NCI-H82 treated with DMSO at 0.1 percent for 48 hours (cell line): ENCODE data around the gene BLOC1S2.
"Not testable (repeated sequence)": the region's sequence is repeated elsewhere in the genome, so short reads cannot be mapped to it uniquely, and the experiment has no call there.

ENCODE experiments used
- DNase-seq: peaks from one replicate; lab custom pipeline; 2025; ENCODE audit not compliant: unreplicated experiment; lab: John Stamatoyannopoulos, UW

BLOC1S2 gene

DNA sequence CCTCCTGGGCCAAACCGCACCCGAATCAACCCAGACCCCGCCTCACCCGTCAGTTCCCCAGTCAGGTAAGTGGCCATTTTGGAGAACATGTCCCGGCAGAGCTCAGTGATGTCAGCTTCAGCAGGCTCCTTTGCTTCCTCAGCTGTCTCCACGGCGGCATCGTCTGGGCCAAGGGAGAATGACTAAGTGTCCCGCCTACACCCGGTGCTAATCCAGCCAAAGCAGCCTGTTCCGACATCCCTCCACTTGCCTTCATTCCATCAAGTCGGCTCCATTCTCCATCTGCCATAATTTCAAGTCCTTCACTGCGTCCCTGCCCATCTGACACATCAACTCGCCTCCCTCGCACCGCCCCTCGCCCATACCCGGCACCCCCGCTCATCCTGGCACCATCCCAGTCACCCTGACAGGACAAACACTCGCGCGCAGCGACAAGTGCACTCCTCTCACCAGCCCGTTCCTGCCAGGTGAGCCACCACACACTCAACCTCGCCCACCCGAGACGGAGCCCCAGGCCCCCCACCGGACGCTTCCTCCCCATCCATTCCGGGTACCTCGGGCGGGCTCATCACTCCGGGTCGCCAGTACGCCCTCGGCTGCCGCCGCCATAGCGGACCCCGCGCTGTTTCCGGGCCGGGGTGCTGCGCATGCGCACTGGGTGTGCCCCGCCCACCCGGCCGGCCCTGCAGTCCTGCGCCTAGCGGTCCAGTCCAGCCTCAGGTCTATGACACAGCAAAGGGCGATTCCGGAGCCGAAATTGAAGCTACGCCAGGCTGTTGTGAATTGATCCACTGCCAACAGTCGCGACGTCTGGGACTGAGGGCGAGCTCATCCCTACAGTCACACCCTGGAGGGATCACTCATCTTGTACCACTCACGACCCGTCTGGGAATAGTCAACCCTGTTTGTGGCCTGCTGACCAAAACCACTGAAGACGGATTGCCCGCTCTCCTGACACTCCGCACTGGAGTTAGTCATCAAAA, at the start of gene BLOC1S2:
Gene BLOC1S2, minus strand, starts transcription at position 630 of the 983 bp plus-strand sequence. Its CDS starts 21 bp downstream, at position 609.
- peak; percentile 9 for DNase-seq

DNA sequence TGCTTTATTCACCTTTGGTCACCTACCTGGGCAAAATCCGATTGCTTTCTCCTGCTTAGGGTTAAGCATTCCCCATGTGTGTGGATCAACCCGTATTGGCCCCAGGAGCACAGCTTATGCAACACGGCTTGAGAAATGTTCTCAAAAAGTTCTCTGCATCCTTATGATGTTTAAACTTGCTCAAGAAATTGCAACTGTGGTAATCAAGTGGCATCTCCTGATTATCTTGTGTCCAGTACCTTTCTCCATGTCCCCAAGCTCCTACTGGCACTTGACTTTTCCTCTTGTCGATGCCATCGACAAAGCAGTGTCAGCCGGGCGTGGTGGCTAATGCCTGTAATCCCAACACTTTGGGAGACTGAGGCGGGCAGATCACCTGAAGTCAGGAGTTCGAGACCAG, 48.3 kb upstream of the BLOC1S2 start:
- DNase-seq = no peak

DNA sequence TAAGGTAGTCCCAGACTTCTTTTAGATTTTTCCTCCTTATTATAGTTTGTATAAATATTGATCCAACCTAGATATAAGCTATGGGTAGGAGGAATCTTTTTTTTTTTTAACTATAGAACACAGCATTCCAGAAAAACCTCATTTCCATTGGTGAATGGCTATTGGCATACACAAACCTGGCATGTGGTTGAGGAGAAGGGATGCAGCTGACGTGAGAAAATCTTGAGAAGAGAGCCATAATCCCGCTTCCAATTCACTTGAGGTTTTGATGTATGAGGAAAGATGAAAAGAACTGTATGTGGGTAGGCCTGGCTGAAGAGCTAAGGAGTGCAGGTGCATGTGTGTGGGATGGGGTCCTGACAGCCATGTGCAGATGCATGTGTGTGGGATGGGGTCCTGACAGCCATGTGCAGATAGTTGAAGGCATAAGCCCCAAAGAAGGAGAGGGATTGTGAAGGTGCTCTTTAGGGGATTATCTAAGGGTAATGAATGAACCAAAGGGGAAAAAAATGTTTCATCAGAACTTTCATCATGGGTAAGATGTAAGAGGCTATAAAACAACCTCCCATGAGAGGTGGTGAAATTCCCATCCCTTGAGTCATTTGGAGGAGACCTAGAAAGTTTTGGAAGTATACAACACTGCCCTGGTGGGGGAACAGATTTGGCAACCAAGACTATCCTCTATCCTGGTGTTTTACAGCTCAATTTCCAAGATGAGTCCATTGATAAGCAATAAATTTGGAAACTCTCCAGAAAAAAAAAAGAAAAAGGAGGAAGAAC, 47.4 kb upstream of the BLOC1S2 start:
- no peak for DNase-seq

DNA sequence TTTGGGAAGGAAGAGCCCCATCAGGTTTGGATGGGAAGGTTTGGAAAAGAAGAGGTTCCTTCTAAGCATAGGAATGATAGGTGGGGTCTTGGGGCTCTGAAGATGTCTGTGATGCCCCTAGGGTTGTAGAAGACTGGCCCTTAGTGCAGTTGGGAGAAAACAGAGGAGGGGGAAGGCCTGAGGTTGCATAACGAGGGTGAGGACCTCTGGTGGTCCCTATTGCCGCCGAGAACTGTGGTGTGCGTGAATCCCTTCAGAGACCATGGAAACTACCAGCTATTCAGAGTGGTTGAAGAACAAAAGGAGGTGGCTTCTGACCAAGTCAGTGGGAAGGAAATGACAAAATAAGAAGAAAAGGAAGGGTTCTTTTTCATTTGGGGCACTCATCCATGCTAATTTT, 46.6 kb upstream of the BLOC1S2 start:
- DNase-seq = no peak

- DNase-seq = no peak
Observed at GRCh38 chr10:100330079-100330478, 43.6 kb upstream of the BLOC1S2 start, which contains the start of gene PKD2L1. Gene PKD2L1 (minus strand): TSS chr10:100330228. CDS start chr10:100330103, 125 bp downstream.

DNA sequence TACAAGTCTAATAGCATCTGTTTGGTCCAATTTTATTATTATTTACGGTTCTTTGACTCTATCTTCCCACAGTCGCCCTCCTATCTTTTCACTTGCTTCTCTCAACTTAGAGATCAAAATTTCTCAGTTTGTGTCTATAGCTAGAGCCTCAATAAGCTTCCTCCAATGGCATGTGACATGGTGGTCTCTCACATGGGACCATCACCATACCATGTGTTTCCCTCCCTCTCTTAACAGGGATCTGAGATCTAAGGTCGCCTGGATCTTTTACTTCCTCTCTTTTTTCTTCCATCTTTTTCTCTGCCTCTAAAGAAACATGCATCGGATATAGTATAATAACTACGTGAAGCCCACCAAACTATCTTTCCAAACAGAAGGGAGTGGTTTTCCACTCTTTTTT, 41.7 kb upstream of the BLOC1S2 start:
- DNase-seq = no peak

DNA sequence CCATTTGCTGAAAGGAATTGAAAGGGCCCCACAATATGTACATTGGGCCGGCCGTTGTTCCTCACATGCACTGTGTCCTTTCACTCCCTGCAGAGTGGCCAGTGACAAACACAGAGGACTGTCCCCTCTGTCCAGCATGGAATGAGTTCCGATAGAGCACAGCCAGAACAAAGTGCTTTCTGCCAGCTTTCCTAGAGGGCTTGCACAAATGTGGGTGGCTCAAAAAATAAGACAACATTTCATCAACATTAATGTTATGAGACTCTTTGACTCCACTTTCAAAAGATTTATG, 41.2 kb upstream of the BLOC1S2 start:
- no peak for DNase-seq

DNA sequence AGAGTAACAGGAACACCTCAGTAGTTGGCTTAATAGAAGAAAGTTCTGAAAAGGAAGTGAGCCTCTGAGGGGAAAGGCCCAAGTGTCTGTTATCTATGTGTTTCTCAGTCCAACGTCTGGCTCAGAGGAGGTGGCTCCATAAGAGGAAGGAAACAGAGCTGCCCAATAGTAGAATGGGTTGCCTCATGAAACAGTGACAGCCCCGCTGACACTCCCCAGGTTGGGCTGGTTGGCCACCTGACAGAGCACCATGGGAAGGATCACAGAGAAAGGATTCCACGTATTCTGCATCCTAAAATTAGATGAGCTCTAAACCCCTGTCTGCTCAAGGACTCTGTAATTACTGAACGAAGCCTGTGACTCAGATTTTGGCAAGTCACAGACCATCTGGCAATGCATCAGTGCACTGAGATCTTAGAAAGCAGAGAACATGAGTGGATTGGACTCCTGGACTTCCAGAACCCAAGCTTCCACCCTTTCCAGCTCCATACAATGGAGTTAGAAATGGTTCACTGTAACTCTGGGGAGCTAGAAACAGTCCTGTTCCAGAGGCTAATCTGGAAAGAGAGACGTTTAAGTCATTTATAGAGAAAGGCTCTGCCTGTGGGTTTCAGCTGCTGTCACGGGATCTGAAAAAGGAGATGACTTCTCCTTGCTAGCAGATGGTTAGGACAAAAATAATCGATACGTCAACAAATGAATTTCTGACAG, 40.7 kb upstream of the BLOC1S2 start:
- peak; percentile 60 for DNase-seq

GRCh38 chr10:100325158-100325557, 38.7 kb upstream of the BLOC1S2 start:
- DNase-seq = no peak

GRCh38 chr10:100319707-100320402, 33.4 kb upstream of the BLOC1S2 start:
- DNase-seq = no peak

GRCh38 chr10:100318207-100318606, 31.7 kb upstream of the BLOC1S2 start:
- no peak for DNase-seq

DNA sequence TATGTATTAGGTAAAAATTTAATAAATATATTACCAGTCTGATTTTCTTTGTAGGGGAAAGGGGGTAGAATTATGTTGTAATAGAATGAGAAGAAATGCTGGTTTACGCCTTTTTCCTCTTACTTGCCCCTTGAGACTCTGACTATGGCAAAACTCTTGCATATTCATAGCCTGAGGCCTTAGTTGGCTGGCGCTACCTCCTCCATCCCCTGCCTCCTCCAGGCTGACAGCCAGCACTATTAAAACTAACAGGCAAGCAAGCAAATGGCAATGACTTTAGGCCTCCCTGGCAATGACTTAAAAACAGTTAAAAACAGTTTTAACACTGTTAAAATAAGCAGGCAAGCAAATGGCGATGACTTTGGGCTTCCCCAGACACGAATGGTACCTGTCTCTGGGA, 29.1 kb upstream of the BLOC1S2 start:
- no peak for DNase-seq

- no peak for DNase-seq
Observed at GRCh38 chr10:100311298-100311697, 24.8 kb upstream of the BLOC1S2 start.

DNA sequence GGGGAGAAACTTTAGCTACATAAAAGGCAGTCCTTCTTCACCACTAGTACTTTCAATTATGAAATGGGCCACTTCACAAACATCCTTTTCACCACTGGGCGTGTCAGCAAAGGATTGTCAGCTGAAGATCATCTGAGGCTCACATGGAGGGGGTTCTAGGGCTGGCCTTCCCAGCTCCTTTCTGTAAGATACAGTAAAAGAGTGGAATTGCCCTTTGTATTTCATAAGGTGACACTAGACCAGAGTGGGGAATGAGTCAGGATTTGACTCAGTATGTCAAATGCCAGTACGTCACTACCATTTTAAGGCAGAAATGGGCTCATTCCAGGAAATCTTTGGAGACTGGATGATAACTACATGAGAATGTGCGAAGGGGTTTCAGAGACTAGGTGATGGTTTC, 21.2 kb upstream of the BLOC1S2 start:
- no peak for DNase-seq

DNA sequence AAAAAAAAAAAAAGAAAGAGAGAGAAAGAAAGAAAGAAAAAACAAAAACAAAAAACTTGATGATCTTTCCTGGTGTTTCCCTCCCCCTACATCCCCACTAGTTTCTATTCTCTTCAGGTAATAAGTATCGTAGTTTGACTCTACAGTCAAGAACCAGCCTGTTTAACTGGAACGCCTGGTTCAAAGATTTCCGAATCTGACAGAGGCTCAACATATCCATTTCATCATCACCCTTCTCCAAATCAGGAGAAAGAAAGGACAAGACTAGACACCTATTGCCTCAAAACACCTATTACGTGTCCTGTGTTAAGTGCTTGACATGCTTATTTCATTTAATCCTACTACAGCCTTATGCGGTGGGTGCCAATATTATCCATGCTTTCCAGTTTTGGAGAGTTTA, 20.4 kb upstream of the BLOC1S2 start:
- DNase-seq = no peak

DNA sequence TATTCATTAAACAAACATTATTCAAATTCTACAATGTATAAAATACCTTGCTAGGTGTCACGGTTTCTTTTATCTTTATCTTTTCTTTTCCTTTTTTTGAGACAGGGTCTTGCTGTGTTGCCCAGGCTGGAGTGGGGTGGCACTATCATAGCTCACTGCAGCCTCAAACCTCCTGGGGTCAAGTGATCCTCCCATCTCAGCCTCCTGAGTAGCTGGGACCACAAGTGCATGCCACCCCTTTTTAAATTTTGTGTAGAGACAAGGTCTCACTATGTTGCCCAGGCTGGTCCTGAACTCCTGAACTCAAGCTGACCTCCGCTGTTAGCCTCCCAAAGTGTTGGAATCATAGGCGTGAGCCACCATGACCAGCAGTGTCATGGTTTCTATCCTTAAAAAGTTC, 17.9 kb upstream of the BLOC1S2 start:
- DNase-seq = no peak

DNA sequence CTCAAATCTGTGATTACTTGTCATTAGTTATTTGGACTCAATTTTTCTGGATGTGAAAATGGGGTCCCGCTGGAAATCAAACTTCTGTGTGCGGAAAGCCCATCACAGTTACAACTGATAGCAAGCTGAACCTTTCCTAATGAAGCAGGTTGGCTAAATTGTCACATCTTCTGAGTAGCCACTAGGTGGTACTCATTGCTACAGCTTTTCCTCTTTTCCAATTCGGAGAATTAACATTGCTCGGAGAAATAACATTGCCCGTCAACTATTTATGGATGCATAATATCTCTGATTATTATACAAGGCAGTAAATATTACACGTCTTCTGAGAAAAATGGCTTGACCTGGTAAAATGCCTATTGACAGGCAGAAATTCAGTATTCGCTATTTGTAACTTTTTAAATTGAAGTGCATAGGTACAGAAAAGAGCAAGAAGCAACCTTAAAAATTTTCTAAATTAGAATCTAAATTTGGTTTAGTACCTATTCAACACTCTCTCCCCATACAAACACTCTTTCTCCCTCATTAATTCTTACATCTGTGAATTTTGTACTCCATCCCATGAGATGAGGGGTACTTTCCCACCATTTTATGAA, 17.3 kb upstream of the BLOC1S2 start:
- peak; percentile 33 for DNase-seq

DNA sequence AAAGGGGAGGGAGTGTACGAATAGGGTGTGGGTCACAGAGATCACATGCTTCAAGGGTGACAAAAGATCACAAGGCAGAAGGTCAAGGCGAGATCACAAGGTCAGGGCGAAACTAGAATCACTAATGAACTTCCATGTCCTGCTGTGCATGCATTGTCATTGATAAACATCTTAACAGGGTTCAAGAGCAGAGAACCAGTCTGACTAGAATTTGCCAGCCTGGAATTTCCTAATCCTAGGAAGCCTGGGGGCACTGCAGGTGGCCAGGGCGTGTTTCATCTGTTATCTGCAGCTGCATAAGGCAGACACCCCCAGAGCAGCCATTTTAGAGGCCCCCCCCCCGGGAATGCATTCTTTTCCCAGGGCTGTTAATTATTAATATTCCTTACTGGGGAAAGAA, 14.6 kb upstream of the BLOC1S2 start:
- DNase-seq = not testable (repeated sequence)

- no peak for DNase-seq
Observed at GRCh38 chr10:100297242-100297641, 10.8 kb upstream of the BLOC1S2 start.

DNA sequence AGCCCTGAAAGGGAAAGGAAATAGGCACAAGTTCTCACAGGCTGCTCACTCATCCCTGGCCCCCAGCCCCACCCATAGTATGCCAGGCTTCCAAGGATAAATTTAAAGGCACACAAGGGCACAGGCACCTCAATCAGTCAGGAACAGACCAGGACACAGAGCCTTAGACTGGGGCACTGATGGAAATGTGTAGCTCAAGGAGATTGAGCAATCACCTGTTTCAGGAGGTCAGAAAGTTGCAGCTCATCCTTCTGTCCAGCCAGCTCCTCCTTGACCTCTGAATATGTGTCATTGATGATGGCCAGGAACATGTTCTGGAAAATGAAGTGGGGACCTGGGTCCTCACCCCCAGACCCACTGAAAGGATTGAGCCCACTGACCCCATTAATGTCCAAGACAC, 6.6 kb upstream of the BLOC1S2 start:
- no peak for DNase-seq
